ENCODE measurements around the gene PSKH1.
A peak's percentile ranks its signal among the peaks of the same experiment; 100 is the strongest.

PSKH1 gene

GRCh38 chr16:67865318-67865717 is 27.7 kb upstream of the PSKH1 start:
- no peak for FAIRE-seq
- DNase-seq (ENCODE audit: low spot score), result peak; percentile 41

- FAIRE-seq (no peak), DNase-seq (ENCODE audit: low spot score) (no peak)
These were observed 24.8 kb upstream of the PSKH1 start for GRCh38 chr16:67868290-67868689.

GRCh38 chr16:67869653-67870052 is 23.4 kb upstream of the PSKH1 start:
- no peak for DNase-seq (ENCODE audit: low spot score)
- FAIRE-seq, result no peak

GRCh38 chr16:67871256-67871655 is 21.8 kb upstream of the PSKH1 start:
- FAIRE-seq (no peak), DNase-seq (ENCODE audit: low spot score) (no peak)

- DNase-seq (ENCODE audit: low spot score), result no peak
- FAIRE-seq, result no peak
These were observed 20.9 kb upstream of the PSKH1 start for GRCh38 chr16:67872131-67872630.

GRCh38 chr16:67872631-67873434 is 20.2 kb upstream of the PSKH1 start, which contains the start of gene EDC4:
EDC4 (plus strand) TSS chr16:67873052; CDS start chr16:67873262, 210 bp downstream.
- FAIRE-seq (peak; percentile 70), DNase-seq (ENCODE audit: low spot score) (peak; percentile 90)

GRCh38 chr16:67873435-67874370 is 19.4 kb upstream of the PSKH1 start:
- DNase-seq (ENCODE audit: low spot score) (no peak), FAIRE-seq (no peak)

GRCh38 chr16:67874372-67874771 is 18.7 kb upstream of the PSKH1 start:
- FAIRE-seq, result no peak
- no peak for DNase-seq (ENCODE audit: low spot score)

- FAIRE-seq (no peak), DNase-seq (ENCODE audit: low spot score) (no peak)
These were observed 16.0 kb upstream of the PSKH1 start for GRCh38 chr16:67877064-67877463.

- no peak for FAIRE-seq
These were observed 14.8 kb upstream of the PSKH1 start for GRCh38 chr16:67878232-67878631.

GRCh38 chr16:67878846-67879245 is 14.2 kb upstream of the PSKH1 start:
- FAIRE-seq (no peak), DNase-seq (ENCODE audit: low spot score) (no peak)

More at GRCh38 chr16:67878232-67878631, 14.8 kb upstream of the PSKH1 start:
- DNase-seq (ENCODE audit: low spot score), result no peak

GRCh38 chr16:67879462-67879861 is 13.6 kb upstream of the PSKH1 start:
- FAIRE-seq, result no peak
- DNase-seq (ENCODE audit: low spot score), result no peak

- FAIRE-seq (no peak), DNase-seq (ENCODE audit: low spot score) (no peak)
These were observed 13.1 kb upstream of the PSKH1 start for GRCh38 chr16:67879936-67880335.

GRCh38 chr16:67880584-67880983 is 12.5 kb upstream of the PSKH1 start:
- FAIRE-seq (no peak), DNase-seq (ENCODE audit: low spot score) (no peak)

GRCh38 chr16:67881621-67882161 is 11.4 kb upstream of the PSKH1 start:
- FAIRE-seq (no peak), DNase-seq (ENCODE audit: low spot score) (no peak)

- DNase-seq (ENCODE audit: low spot score) (no peak), FAIRE-seq (no peak)
These were observed 10.5 kb upstream of the PSKH1 start for GRCh38 chr16:67882374-67883145.

GRCh38 chr16:67883146-67883871 is 9.7 kb upstream of the PSKH1 start:
- DNase-seq (ENCODE audit: low spot score) (no peak), FAIRE-seq (no peak)

- FAIRE-seq (no peak), DNase-seq (ENCODE audit: low spot score) (peak; percentile 80)
These were observed 9.2 kb upstream of the PSKH1 start for GRCh38 chr16:67883872-67884261.

- FAIRE-seq (no peak), DNase-seq (ENCODE audit: low spot score) (no peak)
These were observed 8.4 kb upstream of the PSKH1 start, which contains the start of gene NRN1L for GRCh38 chr16:67884684-67885083. NRN1L (plus strand) TSS chr16:67884885; CDS start chr16:67884904, 19 bp downstream.

- DNase-seq (ENCODE audit: low spot score) (no peak), FAIRE-seq (no peak)
These were observed 7.5 kb upstream of the PSKH1 start for GRCh38 chr16:67885545-67885944.

All from urothelium cell line (cell line).